Stimulated activated naive CD4-positive, alpha-beta T cell (primary cell): Measurements from ENCODE around the gene FBXL17.

Experiments used
- DNase-seq, 6 experiments: peaks; one replicate each; lab custom pipeline; 2025; lab: John Stamatoyannopoulos, UW

The FBXL17 gene

DNA sequence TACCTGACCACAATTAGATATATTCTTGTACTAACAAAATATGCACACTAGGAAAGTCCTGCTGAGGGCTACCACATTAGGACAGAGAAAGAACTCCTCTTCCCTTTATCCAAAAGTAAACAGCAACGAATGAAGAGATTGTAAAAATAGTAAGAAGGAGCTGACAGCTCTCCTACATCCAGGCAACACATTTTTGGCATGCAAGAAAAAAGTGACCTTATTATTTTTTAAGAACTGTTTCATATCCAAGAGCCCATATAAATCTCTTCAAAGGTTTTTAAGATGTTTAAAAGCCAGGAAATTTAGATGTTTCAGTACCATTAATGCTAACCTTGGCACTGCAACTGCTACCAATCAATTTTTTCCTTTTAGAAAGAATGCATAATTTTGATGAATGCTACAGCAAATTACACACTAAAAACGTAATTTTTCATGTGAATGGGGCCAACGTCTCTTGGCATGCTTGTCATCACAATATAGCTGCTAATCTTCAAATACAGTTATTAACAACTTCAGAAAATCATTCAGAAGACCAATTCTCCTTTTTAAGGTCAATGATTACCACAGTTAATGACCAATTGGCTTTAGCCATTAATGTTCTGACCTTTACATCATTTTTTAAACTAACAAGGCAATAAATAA, 132.0 kb downstream of the FBXL17 start:
- DNase-seq, result no peak

DNA sequence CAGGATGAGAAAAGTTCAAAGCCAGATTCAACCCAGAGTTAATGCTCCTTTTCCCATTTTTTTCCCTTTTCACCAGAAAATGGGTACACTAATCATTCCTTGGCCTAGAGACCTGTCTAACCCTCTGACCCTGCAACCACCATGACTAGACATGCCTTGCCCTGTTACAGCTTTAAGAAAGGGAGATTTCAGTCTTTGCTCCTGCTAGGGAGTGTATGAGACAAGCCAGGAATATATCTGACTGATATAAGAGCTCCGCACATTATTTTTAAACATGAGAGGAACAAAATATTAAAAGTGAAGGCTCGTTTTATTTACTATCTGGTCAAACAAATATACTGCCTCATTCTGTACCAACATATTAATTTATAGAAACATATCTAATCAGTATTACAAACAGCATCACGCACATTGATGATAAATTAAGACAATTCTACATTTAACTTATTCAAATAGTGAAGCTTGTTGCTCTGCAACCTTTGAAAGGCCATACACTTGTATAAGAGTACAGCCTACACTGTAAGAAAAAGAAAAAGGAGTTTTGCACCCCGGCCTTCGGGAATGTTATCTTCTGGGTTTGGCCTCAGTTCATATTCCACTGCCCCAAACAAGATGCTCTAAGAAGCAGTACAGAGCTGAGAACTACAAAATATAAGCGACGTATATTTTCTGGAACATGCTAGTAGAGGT, 132.7 kb downstream of the FBXL17 start:
- DNase-seq, result no peak

DNA sequence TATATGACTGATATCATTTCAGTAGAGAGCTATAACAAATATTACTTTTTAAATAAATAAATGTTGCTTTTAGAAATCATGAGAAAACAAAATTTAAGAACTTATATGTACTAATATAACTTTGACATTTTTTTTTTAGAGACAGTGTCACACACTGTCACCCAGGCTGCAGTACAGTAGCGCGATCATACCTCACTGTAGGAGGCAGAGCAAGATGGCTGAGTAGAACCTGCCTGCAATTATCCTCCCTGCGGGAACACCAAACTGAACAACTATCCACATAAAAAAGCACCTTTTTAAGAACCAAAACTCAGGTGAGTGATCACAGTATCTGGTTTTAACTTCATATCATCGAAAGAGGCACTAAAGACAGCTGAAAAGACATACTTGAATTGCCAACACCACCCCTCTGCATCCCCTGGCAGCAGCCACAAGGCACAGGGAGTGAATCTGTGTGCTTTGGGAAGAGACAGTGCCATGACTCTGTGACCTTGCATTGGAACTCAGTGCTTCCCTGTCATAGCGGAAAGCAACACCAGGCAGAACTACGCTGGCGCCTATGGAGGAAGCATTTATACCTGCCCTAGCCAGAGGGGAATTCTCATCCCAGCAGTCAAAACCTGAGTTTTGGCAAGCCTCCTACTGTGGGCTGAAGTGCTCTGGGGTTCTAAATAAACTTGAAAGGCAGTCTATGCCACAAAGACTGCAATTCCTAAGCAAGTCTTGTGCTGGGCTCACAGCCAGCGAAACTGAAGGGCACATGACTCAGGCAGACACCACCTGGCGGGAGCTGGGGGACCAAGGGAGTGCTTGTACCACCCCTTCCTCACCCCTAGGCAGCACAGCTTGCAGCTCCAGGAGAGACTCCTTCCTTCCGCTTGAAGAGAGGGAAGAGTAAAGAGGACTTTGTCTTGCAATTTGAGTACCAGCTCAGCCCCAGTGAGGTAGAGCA, 142.7 kb downstream of the FBXL17 start:
- DNase-seq, result no peak

DNA sequence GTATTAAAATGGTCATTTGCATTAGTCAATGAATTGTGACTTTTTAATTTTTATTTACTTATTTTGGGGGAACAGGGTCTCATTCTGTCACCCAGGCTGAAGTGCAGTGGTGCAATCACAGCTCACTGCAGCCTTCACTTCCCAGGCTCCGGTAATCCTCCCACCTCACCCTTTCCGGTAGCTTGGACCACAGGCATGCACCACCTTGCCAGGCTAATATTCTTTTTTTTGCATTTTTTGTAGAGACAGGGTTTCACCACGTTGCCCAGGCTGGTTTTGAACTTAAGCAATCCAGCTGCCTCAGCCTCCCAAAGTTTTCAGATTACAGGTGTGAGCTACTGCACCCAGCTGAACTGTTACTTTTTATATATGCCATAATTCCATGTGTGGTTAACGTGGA, 143.4 kb downstream of the FBXL17 start:
- no peak for DNase-seq

DNA sequence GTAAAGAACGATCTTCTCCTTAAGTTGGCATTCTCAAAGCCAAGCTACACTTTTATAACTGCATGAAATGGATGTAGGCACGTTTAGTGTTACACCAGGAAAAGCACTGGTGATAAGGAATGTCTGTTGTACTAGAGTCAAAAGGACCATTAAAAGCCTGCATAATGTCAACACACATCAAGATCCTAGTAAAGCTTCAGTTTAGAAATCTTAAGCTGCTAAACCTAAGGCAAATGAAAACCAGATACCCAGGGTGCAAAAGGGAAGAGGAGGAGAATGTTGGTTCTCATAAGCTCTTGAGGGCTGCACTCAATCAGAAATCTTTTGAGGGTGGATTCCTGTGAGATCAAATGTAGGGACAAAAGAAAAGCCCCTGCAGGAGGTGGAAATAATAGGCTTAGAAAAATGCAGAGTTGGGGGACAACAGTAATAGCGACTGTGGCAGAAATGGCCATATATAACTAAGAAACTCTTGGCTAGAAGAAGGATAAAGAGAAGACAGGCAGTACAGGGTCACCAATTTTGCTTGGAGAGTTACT, 148.2 kb downstream of the FBXL17 start:
- DNase-seq, result no peak

GRCh38 chr5:108232805-108233204, 149.1 kb downstream of the FBXL17 start:
- no peak for DNase-seq

DNA sequence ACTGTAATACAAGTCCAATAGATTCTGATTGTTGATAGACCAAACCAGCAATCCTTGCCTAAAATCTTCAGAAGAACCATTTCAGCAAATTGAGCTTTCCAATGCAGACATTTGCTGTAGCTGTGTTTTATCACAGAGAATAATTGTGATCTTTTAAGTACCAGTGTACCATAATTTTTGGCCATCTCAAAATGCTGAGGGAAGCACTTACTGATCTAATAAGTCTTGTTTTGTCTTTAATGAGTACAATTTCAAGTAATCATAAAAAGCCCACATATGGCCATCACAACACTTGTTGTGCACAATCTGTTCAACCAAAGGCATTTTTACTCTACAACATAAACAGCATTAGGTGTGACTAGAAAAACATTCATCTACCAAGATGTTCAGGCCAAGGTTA, 159.9 kb downstream of the FBXL17 start:
- DNase-seq, result no peak

- DNase-seq, result no peak
Observed at GRCh38 chr5:108220834-108221233, 161.1 kb downstream of the FBXL17 start.

DNA sequence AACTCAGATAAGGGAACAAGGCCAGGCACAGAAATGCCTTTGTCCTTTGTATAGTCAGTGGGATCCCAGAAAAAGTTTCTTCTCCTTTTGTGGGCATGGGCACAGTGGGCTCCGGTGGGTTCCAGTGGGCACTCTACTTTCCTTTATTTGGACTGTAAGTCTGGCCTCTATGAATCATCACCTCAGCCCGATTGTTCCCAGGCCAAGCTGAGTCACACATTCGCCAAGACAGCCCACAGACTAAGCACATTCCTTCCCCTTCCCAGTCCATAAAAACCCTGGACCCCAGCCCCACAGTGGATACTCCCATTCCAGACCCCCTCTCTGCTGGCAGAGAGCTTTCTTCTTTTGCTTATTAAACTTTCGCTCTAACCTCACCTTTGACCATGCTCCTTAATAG, 165.0 kb downstream of the FBXL17 start:
- no peak for DNase-seq

- DNase-seq, result no peak
Observed at GRCh38 chr5:108214857-108215256, 167.0 kb downstream of the FBXL17 start.

DNA sequence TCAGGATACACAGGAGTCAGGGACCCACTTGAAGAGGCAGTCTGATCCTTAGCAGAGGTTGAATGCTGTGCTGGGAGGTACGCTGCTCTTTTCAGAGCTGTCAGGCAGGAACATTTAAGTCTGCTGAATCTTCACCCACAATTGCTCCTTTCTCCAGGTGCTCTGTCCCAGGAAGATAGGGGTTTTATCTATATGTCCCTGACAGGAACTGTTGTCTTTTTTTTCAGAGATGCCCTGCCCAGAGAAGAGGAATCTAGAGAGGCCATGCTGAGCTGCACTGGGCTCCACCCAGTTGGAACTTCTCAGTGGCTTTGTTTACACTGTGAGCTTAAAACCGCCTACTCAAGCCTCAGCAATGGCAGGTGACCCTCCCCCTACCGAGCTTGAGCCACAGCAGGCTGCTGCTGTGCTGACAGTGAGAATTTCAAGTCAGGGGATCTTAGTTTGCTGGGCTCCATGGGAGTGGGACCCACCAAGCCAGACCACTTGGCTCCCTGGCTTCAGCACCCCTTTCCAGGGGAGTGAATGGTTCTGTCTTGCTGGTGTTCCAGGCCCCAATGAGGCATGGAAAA, 169.0 kb downstream of the FBXL17 start:
- no peak for DNase-seq

- DNase-seq, result no peak
Observed at GRCh38 chr5:108206707-108207106, 175.2 kb downstream of the FBXL17 start.

- no peak for DNase-seq
Observed at GRCh38 chr5:108201721-108202120, 180.2 kb downstream of the FBXL17 start.

GRCh38 chr5:108196276-108196675, 185.6 kb downstream of the FBXL17 start:
- DNase-seq, result no peak

- no peak for DNase-seq
Observed at GRCh38 chr5:108193021-108193795, 188.7 kb downstream of the FBXL17 start.

GRCh38 chr5:108184940-108185339, 197.0 kb downstream of the FBXL17 start:
- DNase-seq, result no peak

- DNase-seq, result no peak
Observed at GRCh38 chr5:108181975-108182374, 199.9 kb downstream of the FBXL17 start.

- no peak for DNase-seq
Observed at GRCh38 chr5:108174286-108174685, 207.6 kb downstream of the FBXL17 start.

- no peak for DNase-seq
Observed at GRCh38 chr5:108171759-108172158, 210.1 kb downstream of the FBXL17 start.

DNA sequence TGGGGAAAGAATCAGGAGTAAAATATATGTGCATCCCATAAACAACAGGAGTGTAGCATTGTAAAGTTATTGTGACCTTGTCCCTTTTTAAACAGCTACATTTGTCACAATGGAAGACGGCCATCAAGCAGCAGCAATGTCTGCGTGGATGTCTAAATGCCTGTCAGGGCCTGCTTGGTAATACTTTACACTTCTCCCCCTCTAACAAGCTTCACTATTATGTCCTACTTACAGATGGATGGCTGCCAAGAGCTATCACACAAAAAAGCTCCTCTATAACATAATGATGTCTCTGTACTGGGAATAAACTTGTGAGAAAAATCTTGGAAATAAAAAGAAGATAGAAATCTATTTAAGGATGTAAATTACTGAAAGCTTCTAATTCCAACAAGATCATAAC, 213.0 kb downstream of the FBXL17 start:
- no peak for DNase-seq

DNA sequence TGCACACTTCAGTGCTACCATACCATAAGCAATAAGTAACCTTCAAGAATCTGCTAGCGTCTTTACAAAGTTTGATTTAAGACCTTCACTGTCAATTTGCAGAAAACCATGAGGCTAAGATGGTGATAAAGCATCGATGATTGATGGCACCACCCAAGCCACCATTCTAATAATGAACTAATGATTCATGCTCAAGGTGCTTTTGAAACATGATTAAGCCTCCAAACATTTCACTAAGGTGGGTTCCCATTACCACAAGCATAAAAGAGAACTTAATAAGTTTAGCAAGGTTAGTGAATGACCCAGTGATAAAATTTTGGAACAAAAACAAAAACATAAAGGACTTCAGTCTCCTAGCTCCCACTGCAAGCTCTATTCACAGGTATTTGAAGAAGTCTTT, 214.7 kb downstream of the FBXL17 start:
- DNase-seq, result no peak
